B cell (primary cell): ENCODE measurements around the gene TOMM40L. TPM values are rescaled to one million over a fixed set of nuclear protein-coding genes. Genes with fewer than 3 reads are reported as not detected.

Experiments
- ATAC-seq: fragments of 200-7000 bp; cut with Tn5 transposase; one replicate; pipeline ENCODE4 v1.10.0; 2021; ENCODE audit warnings: low read depth, mild to moderate bottlenecking, moderate number of reproducible peaks, moderate library complexity
- CTCF ChIA-PET: fragments of 350-600 bp; sonication (Branson Sonifier 250); formaldehyde crosslinking; loops from one replicate; lab custom pipeline; 2021; ENCODE audit warnings: antibody characterized with exemption, inconsistent platforms; lab: Charles Lee
- POLR2A ChIA-PET: fragments of 350-600 bp; sonication (Branson Sonifier 250); formaldehyde crosslinking; loops from one replicate; lab custom pipeline; 2021; ENCODE audit warnings: antibody characterized with exemption; lab: Charles Lee
- DNase-seq: peaks from one replicate; pipeline ENCODE4 v3.0.0; 2013
- H2AFZ ChIP-seq: 2 replicates; pipeline ENCODE4 v1.6.1; 2012; ENCODE audit warnings: mild to moderate bottlenecking, low read depth, low read length; ENCODE audit not compliant: insufficient read depth, poor library complexity, severe bottlenecking
- H3K27ac ChIP-seq, 2 donors: 1 replicate in 1 of 2; 2 replicates in 1 of 2; pipeline ENCODE4 v1.5.1; 2012 to 2013; ENCODE audit warnings: low read length in 2 of 2, mild to moderate bottlenecking in 2 of 2, moderate library complexity in 1 of 2
- H3K27me3 ChIP-seq, 4 experiments: fragments of 200-600 bp in 1 of 4; sonication (generic) in 1 of 4; replicated peaks in 1 of 4; 1 replicate in 2 of 4; 2 replicates in 2 of 4; pipeline versions ENCODE4 v1.6.1 to v1.7.0; 2013 to 2016; ENCODE audit warnings: low read length in 3 of 4, mild to moderate bottlenecking in 2 of 4, mixed read lengths in 1 of 4, moderate library complexity in 1 of 4; ENCODE audit not compliant: insufficient read depth in 4 of 4, control insufficient read depth in 3 of 4; ENCODE audit errors: control extremely low read depth in 1 of 4
- H3K36me3 ChIP-seq, 2 experiments: replicated peaks in 1 of 2; 1 replicate in 1 of 2; 2 replicates in 1 of 2; pipeline versions ENCODE4 v1.6.1 to v1.7.1; 2013; ENCODE audit warnings: low read length in 1 of 2; ENCODE audit not compliant: insufficient read depth in 2 of 2, control insufficient read depth in 1 of 2; ENCODE audit errors: control extremely low read depth in 1 of 2, extremely low read depth in 1 of 2
- H3K4me1 ChIP-seq, 2 donors: fragments of 200-600 bp in 1 of 2; sonication (generic) in 1 of 2; 1 replicate in 1 of 2; 2 replicates in 1 of 2; pipeline versions ENCODE4 v1.5.1 to v1.6.1; 2013 to 2017; ENCODE audit warnings: low read length in 2 of 2; ENCODE audit not compliant: control insufficient read depth in 2 of 2, insufficient read depth in 2 of 2
- H3K4me2 ChIP-seq: replicated peaks from 2 replicates; pipeline ENCODE3; 2012; ENCODE audit warnings: mild to moderate bottlenecking, low read depth, low read length; ENCODE audit not compliant: poor library complexity, severe bottlenecking
- H3K4me3 ChIP-seq, 5 experiments: fragments of 200-600 bp in 1 of 5; sonication (generic) in 1 of 5; 1 replicate in 3 of 5; 2 replicates in 2 of 5; pipeline versions ENCODE4 v1.5.1 to v1.7.0; 2011 to 2016; ENCODE audit warnings: low read length in 4 of 5, mild to moderate bottlenecking in 4 of 5, low read depth in 2 of 5, control low read depth in 1 of 5, moderate library complexity in 1 of 5; ENCODE audit not compliant: insufficient read depth in 1 of 5; ENCODE audit errors: control extremely low read depth in 1 of 5, extremely low read depth in 1 of 5
- H3K79me2 ChIP-seq: fragments of 200-600 bp; sonication (generic); one replicate; pipeline ENCODE4 v1.6.0; 2016; ENCODE audit warnings: low read length; ENCODE audit not compliant: control insufficient read depth, insufficient read depth
- H3K9ac ChIP-seq: fragments of 200-600 bp; sonication (generic); 2 replicates; pipeline ENCODE4 v1.6.1; 2017; ENCODE audit warnings: mild to moderate bottlenecking, low read length, moderate library complexity
- H3K9me3 ChIP-seq, 3 donors: one replicate each; pipeline versions ENCODE4 v1.6.1 to v1.7.1; 2013; ENCODE audit warnings: low read length in 2 of 3; ENCODE audit not compliant: control insufficient read depth in 2 of 3, insufficient read depth in 1 of 3; ENCODE audit errors: control extremely low read depth in 1 of 3
- H4K20me1 ChIP-seq: 2 replicates; pipeline ENCODE4 v1.6.0; 2012; ENCODE audit warnings: mild to moderate bottlenecking, low read length; ENCODE audit not compliant: insufficient read depth, control insufficient read depth, poor library complexity, severe bottlenecking
- H3K27ac Mint-ChIP-seq: one replicate; pipeline ENCODE4 v1.8.0; 2021; ENCODE audit warnings: mixed read lengths
- H3K27me3 Mint-ChIP-seq: one replicate; pipeline ENCODE4 v1.8.0; 2021; ENCODE audit warnings: mixed read lengths
- H3K4me1 Mint-ChIP-seq: one replicate; pipeline ENCODE4 v1.8.0; 2021; ENCODE audit warnings: mixed read lengths
- H3K4me3 Mint-ChIP-seq: one replicate; pipeline ENCODE4 v1.8.0; 2021; ENCODE audit warnings: mixed read lengths
- H3K9me3 Mint-ChIP-seq: one replicate; pipeline ENCODE4 v1.8.0; 2022; ENCODE audit warnings: mixed read lengths; ENCODE audit not compliant: insufficient read depth
- EZH2 ChIP-seq: IDR thresholded peaks from 2 replicates; pipeline ENCODE4 v1.6.1; 2012; ENCODE audit warnings: borderline replicate concordance, low read depth, mild to moderate bottlenecking, moderate library complexity, low read length; ENCODE audit not compliant: insufficient read depth, poor library complexity, severe bottlenecking
- WGBS: methylation state at CpG from one replicate; pipeline ENCODE4 v1.1.5; 2013; ENCODE audit warnings: missing lambda C conversion rate; ENCODE audit not compliant: insufficient coverage; 5-methylcytosine and 5-hydroxymethylcytosine counted together
- intact Hi-C: fragments of 100-400 bp; cut with micrococcal nuclease; formaldehyde crosslinking; loops from one replicate; pipeline ENCODE4 v1.10.0; 2022
- polyA plus RNA-seq: library from polyadenylated mRNA; depleted of rRNA; stranded (reverse); fragments of >200 nt; gene quantifications from 2 replicates; pipeline ENCODE4 v1.2.3, GENCODE V29; 2012
- total RNA-seq, 2 donors: library from RNA; stranded (reverse); fragments of 120-200 nt in 1 of 2; gene quantifications; 1 replicate in 1 of 2; 2 replicates in 1 of 2; pipeline versions ENCODE4 v1.2.3 to v1.2.4, GENCODE V29; 2013 to 2022
- TF ChIP-seq, protein P1 (sequence below): fragments of 200-600 bp; IDR thresholded peaks from one replicate; pipeline ENCODE4 v1.8.0; 2022; ENCODE audit warnings: antibody characterized with exemption, mild to moderate bottlenecking

The TOMM40L gene
- total and polyA plus RNA-seq, 2 donors (not counting 1 experiment from before 2014, with no cell fraction given): 6.5 to 9.2 TPM

DNA sequence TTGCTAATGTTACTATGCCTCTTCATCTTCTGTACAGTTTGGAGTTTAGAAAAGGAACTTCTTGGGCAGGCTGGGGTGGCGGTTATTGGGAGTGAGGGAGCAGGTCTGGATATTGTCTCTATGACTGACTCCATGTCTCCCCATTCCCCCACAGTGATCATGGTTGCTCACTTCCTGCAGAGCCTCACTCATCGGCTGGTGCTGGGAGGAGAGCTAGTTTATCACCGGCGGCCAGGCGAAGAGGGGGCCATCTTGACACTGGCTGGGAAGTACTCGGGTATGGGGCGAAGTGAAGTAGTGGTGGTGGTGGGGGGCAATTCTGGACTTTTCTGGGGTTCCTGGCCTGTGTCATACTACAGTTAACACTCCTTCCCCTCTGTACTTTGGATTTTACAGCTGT, 2.2 kb downstream of the TOMM40L start:
- Histone ChIP-seq H3K9ac (no peak overlapping the region), H3K4me1 (peaks cover 22 to 29% of the 10 kb centered on the region in 2 donors), H4K20me1 (no peaks in the 10 kb centered on the region), H2AFZ (no peak overlapping the region), H3K27ac (no peak overlapping the region), H3K4me3 (no peak overlapping the region), H3K27me3 (peaks cover 0 to 12% (median 11%) of the 10 kb centered on the region in 4 experiments), H3K79me2 (peaks cover 7% of the 10 kb centered on the region), H3K36me3 (peaks cover 1 to 18% of the 10 kb centered on the region in 2 experiments), H3K4me2 (peak overlapping the region; percentile 84), H3K9me3 (no peaks in the 10 kb centered on the region)
- Mint-ChIP-seq H3K9me3 (no peaks in the 10 kb centered on the region), H3K27me3 (peaks cover 11% of the 10 kb centered on the region), H3K4me1 (peaks cover 31% of the 10 kb centered on the region), H3K27ac (peak overlapping the region; percentile 69), H3K4me3 (peak overlapping the region; percentile 39)
- CTCF ChIA-PET: interaction anchor here (0.6 to 10.0 kb wide), 13 partner anchors 17 to 181 kb away, joined by 3 to 104 read pairs (median 4); partner anchors contain the start of genes CFAP126 and PPOX
- ATAC-seq (no peak), DNase-seq (no peak)
- WGBS: no CpG with 5 or more reads among the region's 7 CpGs
- TF ChIP-seq EZH2: no peak
- TF ChIP-seq, protein P1, sequence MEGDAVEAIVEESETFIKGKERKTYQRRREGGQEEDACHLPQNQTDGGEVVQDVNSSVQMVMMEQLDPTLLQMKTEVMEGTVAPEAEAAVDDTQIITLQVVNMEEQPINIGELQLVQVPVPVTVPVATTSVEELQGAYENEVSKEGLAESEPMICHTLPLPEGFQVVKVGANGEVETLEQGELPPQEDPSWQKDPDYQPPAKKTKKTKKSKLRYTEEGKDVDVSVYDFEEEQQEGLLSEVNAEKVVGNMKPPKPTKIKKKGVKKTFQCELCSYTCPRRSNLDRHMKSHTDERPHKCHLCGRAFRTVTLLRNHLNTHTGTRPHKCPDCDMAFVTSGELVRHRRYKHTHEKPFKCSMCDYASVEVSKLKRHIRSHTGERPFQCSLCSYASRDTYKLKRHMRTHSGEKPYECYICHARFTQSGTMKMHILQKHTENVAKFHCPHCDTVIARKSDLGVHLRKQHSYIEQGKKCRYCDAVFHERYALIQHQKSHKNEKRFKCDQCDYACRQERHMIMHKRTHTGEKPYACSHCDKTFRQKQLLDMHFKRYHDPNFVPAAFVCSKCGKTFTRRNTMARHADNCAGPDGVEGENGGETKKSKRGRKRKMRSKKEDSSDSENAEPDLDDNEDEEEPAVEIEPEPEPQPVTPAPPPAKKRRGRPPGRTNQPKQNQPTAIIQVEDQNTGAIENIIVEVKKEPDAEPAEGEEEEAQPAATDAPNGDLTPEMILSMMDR: no peak
- POLR2A ChIA-PET: interaction anchor here (0.6 kb wide), 1 partner anchor 304 kb away, joined by 3 read pairs; no protein-coding TSS in a partner anchor
- intact Hi-C loops: loop anchor here (5.0 kb wide), 2 partner anchors 36 to 64 kb away; no protein-coding TSS in a partner anchor

DNA sequence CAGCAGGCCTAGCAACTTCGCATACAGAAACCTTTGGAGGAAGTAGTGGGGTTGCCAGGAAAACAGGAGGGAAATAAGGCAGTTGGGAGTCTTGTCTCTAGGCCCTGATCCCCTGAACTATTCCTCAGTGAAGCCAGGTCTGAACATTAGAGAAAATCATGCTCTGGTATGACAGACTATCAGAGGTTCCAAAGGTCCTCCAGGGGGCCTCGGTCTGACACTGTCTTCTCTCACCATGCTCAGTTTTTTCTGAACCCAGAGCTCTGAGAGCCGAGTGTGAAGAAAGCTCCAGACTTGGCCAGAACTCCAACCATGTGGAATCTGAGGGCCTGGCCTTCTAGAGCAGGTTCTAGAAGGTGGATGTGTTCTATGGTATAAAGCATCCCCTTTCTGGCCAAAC, 4.0 kb downstream of the TOMM40L start:
- Mint-ChIP-seq H3K4me3 (no peak overlapping the region), H3K4me1 (peaks cover 31% of the 10 kb centered on the region), H3K9me3 (no peaks in the 10 kb centered on the region), H3K27ac (no peak overlapping the region), H3K27me3 (no peaks in the 10 kb centered on the region)
- H3K27me3 ChIP-seq: no peaks in the 10 kb centered on the region
- intact Hi-C loops: loop anchor here (5.0 kb wide), 2 partner anchors 38 to 62 kb away; no protein-coding TSS in a partner anchor
- TF ChIP-seq, protein P1: no peak
- no peak for TF ChIP-seq EZH2
- H3K79me2 ChIP-seq: peaks cover 7% of the 10 kb centered on the region
- H2AFZ ChIP-seq: no peak overlapping the region
- no peak overlapping the region for H3K9ac ChIP-seq
- WGBS: 89% methylated on average over 3 of the region's 3 CpGs
- DNase-seq (no peak), ATAC-seq (no peak)
- peaks cover 1 to 18% of the 10 kb centered on the region in 2 experiments for H3K36me3 ChIP-seq
- H3K4me2 ChIP-seq: no peak overlapping the region
- H3K9me3 ChIP-seq: no peaks in the 10 kb centered on the region
- peaks cover 22 to 29% of the 10 kb centered on the region in 2 donors for H3K4me1 ChIP-seq
- no peak overlapping the region for H3K27ac ChIP-seq
- H4K20me1 ChIP-seq: no peaks in the 10 kb centered on the region
- ChIA-PET POLR2A (no interaction called here), CTCF (interaction anchor here (0.9 to 10.0 kb wide), 8 partner anchors 10 to 151 kb away, joined by 3 to 104 read pairs (median 6); partner anchors contain the start of genes CFAP126 and NDUFS2)
- H3K4me3 ChIP-seq: no peak overlapping the region
